A673 (cell line): ENCODE measurements around the gene C1orf210. TPM values are rescaled to one million over a fixed set of nuclear protein-coding genes. Genes with fewer than 3 reads are reported as not detected.

Experiments used
- BruUV-seq: library from RNA; stranded (reverse); fragments of 400-500 nt; replicated peaks from 2 replicates; lab custom pipeline; 2021; lab: Mats Ljungman, UMichigan
- CTCF ChIA-PET: fragments of 300-600 bp; sonication (Branson Sonifier 250); formaldehyde crosslinking; loops from one replicate; lab custom pipeline; 2022; ENCODE audit warnings: antibody characterized with exemption; lab: Charles Lee
- POLR2A ChIA-PET: fragments of 300-600 bp; sonication (Branson Sonifier 250); formaldehyde crosslinking; loops from one replicate; lab custom pipeline; 2022; ENCODE audit warnings: antibody characterized with exemption; ENCODE audit not compliant: low non-redundant PET; lab: Charles Lee
- DNase-seq: peaks from one replicate; pipeline ENCODE4 v3.0.0-alpha.2; 2015; ENCODE audit warnings: low spot score
- H3K27ac ChIP-seq: fragments of 200-600 bp; sonication (generic); 2 replicates; pipeline ENCODE4 v1.5.1; 2016; ENCODE audit warnings: mixed run types, low read depth, mild to moderate bottlenecking, mixed read lengths, antibody characterized with exemption, low read length; ENCODE audit not compliant: poor library complexity, severe bottlenecking
- H3K27me3 ChIP-seq: fragments of 200-600 bp; sonication (generic); replicated peaks from 2 replicates; pipeline ENCODE4 v1.6.1; 2017; ENCODE audit warnings: mixed run types, low read depth, mild to moderate bottlenecking, mixed read lengths, antibody characterized with exemption, low read length; ENCODE audit not compliant: insufficient read depth, poor library complexity
- H3K36me3 ChIP-seq: fragments of 200-600 bp; sonication (generic); 2 replicates; pipeline ENCODE4 v1.6.1; 2016; ENCODE audit warnings: mixed run types, mild to moderate bottlenecking, mixed read lengths, antibody characterized with exemption, low read length; ENCODE audit not compliant: insufficient read depth, poor library complexity, severe bottlenecking
- H3K4me1 ChIP-seq: fragments of 200-600 bp; sonication (generic); 2 replicates; pipeline ENCODE4 v1.6.1; 2017; ENCODE audit warnings: mixed run types, mild to moderate bottlenecking, mixed read lengths, antibody characterized with exemption, low read length; ENCODE audit not compliant: insufficient read depth, poor library complexity, severe bottlenecking
- H3K4me3 ChIP-seq: fragments of 200-600 bp; sonication (generic); 2 replicates; pipeline ENCODE4 v1.5.1; 2016; ENCODE audit warnings: low read depth, mixed run types, mild to moderate bottlenecking, mixed read lengths, low read length; ENCODE audit not compliant: poor library complexity, severe bottlenecking
- H3K9me3 ChIP-seq: fragments of 200-600 bp; sonication (generic); 2 replicates; pipeline ENCODE4 v1.6.1; 2016; ENCODE audit warnings: mixed run types, low read depth, mild to moderate bottlenecking, mixed read lengths, antibody characterized with exemption, low read length; ENCODE audit not compliant: poor library complexity, severe bottlenecking
- CTCF ChIP-seq: fragments of 300-800, 200-600 bp; sonication (generic); conservative IDR thresholded peaks from 2 replicates; pipeline ENCODE4 v1.5.1; 2017; ENCODE audit warnings: low read depth, mild to moderate bottlenecking, antibody characterized with exemption, low read length, moderate library complexity, mixed read lengths
- EZH2 ChIP-seq: fragments of 200-600 bp; sonication (generic); IDR thresholded peaks from 2 replicates; pipeline ENCODE4 v1.6.1; 2017; ENCODE audit warnings: borderline replicate concordance, low read depth, mild to moderate bottlenecking, mixed read lengths, antibody characterized with exemption, low read length; ENCODE audit not compliant: poor library complexity, severe bottlenecking
- intact Hi-C: fragments of 100-400 bp; cut with micrococcal nuclease; formaldehyde crosslinking; loops from one replicate; pipeline ENCODE4 v1.10.0; 2022; ENCODE audit not compliant: unreplicated experiment
- total RNA-seq: library from RNA; stranded (reverse); gene quantifications from 2 replicates; pipeline ENCODE4 v1.2.3, GENCODE V29; 2021

C1orf210 gene
- total RNA-seq, 1 experiment from 2014 or later: not detected

- no TSS peak for BruUV-seq
- intact Hi-C loops: no loop called here
- Histone ChIP-seq H3K4me1 (peaks cover 5% of the 10 kb centered on the region), H3K36me3 (no peaks in the 10 kb centered on the region), H3K4me3 (no peak overlapping the region), H3K9me3 (no peaks in the 10 kb centered on the region), H3K27ac (no peak overlapping the region), H3K27me3 (no peaks in the 10 kb centered on the region)
- CTCF ChIA-PET: no interaction called here
- TF ChIP-seq EZH2 (no peak), CTCF (no peak)
- POLR2A ChIA-PET: no interaction called here
- no peak for DNase-seq
These were observed 34.4 kb upstream of the C1orf210 start for GRCh38 chr1:43319766-43320165.

- Histone ChIP-seq H3K4me1 (peaks cover under 1% of the 10 kb centered on the region), H3K27me3 (no peaks in the 10 kb centered on the region), H3K27ac (no peak overlapping the region), H3K9me3 (no peaks in the 10 kb centered on the region), H3K36me3 (no peaks in the 10 kb centered on the region), H3K4me3 (no peak overlapping the region)
- no peak for DNase-seq
- ChIA-PET POLR2A (no interaction called here), CTCF (no interaction called here)
- BruUV-seq: no TSS peak
- TF ChIP-seq CTCF: no peak
- no peak for TF ChIP-seq EZH2
- intact Hi-C loops: no loop called here
These were observed 33.9 kb upstream of the C1orf210 start for GRCh38 chr1:43319288-43319687.

- Histone ChIP-seq H3K9me3 (no peaks in the 10 kb centered on the region), H3K27me3 (no peaks in the 10 kb centered on the region), H3K4me3 (no peak overlapping the region), H3K36me3 (no peaks in the 10 kb centered on the region), H3K4me1 (no peaks in the 10 kb centered on the region), H3K27ac (no peak overlapping the region)
- DNase-seq: no peak
- TF ChIP-seq CTCF: no peak
- no peak for TF ChIP-seq EZH2
- intact Hi-C loops: no loop called here
- POLR2A ChIA-PET: no interaction called here
- no TSS peak for BruUV-seq
- CTCF ChIA-PET: no interaction called here
These were observed 33.5 kb upstream of the C1orf210 start for GRCh38 chr1:43318831-43319230.
